Measurements from ENCODE around the gene TMEM116. TPM values are rescaled to one million over a fixed set of nuclear protein-coding genes. Genes with fewer than 3 reads are reported as not detected.
A peak's percentile ranks its signal among the peaks of the same experiment; 100 is the strongest.
"Not testable (repeated sequence)": the region's sequence is repeated elsewhere in the genome, so short reads cannot be mapped to it uniquely, and the experiment has no call there.

The TMEM116 gene
- total RNA-seq, 3 donors from 2014 or later (not counting 1 experiment from before 2014, with no cell fraction given): 6.5 to 10.2 (median 10.1) TPM

GRCh38 chr12:111971800-111972199 lies 41.2 kb downstream of the TMEM116 start:
- peak overlapping the region; percentile 60 for H3K4me3 Mint-ChIP-seq
- DNase-seq: peak in 1 of 2 donors; percentile 70
- no peaks in the 10 kb centered on the region for H3K36me3 Mint-ChIP-seq
- peak; percentile 84 to 99 (median 95) for ATAC-seq
- peaks cover 15% of the 10 kb centered on the region for H3K4me1 ChIP-seq (ENCODE audit: control insufficient read depth, insufficient read depth, low read length)
- H3K27me3 ChIP-seq (ENCODE audit: control insufficient read depth, insufficient read depth, low read length): no peaks in the 10 kb centered on the region
- no peaks in the 10 kb centered on the region for H3K36me3 ChIP-seq (ENCODE audit: control insufficient read depth, insufficient read depth, low read length)
- H3K4me1 Mint-ChIP-seq: peaks cover 22 to 25% of the 10 kb centered on the region in 2 donors
- no peak for TF ChIP-seq CTCF (IDR thresholded peaks at IDR 0.05)
- no peak overlapping the region for H3K4me3 ChIP-seq (ENCODE audit: low read length)
- intact Hi-C loops (cut with micrococcal nuclease): no loop called here
- H3K27ac ChIP-seq (ENCODE audit: low read length): no peak overlapping the region
- peak overlapping the region; percentile 61 to 78 for H3K27ac Mint-ChIP-seq
- H3K27me3 Mint-ChIP-seq (ENCODE audit: low read depth in 2 of 2): no peaks in the 10 kb centered on the region
- H3K9me3 Mint-ChIP-seq: no peaks in the 10 kb centered on the region
- peaks cover 14% of the 10 kb centered on the region for H3K9me3 ChIP-seq (ENCODE audit: control insufficient read depth, insufficient read depth, low read length)

- Histone ChIP-seq H3K27me3 (ENCODE audit: control insufficient read depth, insufficient read depth, low read length) (no peaks in the 10 kb centered on the region), H3K4me1 (ENCODE audit: control insufficient read depth, insufficient read depth, low read length) (no peaks in the 10 kb centered on the region), H3K27ac (ENCODE audit: low read length) (no peak overlapping the region), H3K9me3 (ENCODE audit: control insufficient read depth, insufficient read depth, low read length) (peaks cover 2% of the 10 kb centered on the region), H3K4me3 (ENCODE audit: low read length) (no peak overlapping the region), H3K36me3 (ENCODE audit: control insufficient read depth, insufficient read depth, low read length) (no peaks in the 10 kb centered on the region)
- no CpG with 5 or more reads among the region's 1 CpG for WGBS (ENCODE audit: insufficient coverage)
- intact Hi-C loops (cut with micrococcal nuclease): no loop called here
- H3K4me3 Mint-ChIP-seq: no peak overlapping the region
- DNase-seq (no peak), ATAC-seq (no peak)
- H3K36me3 Mint-ChIP-seq: peaks cover 2% of the 10 kb centered on the region
- peaks cover 0 to 5% of the 10 kb centered on the region in 2 donors for H3K9me3 Mint-ChIP-seq
- TF ChIP-seq CTCF (IDR thresholded peaks at IDR 0.05): no peak
- H3K4me1 Mint-ChIP-seq: peaks cover 6% of the 10 kb centered on the region in 2 donors
- no peak overlapping the region for H3K27ac Mint-ChIP-seq
- no peaks in the 10 kb centered on the region for H3K27me3 Mint-ChIP-seq (ENCODE audit: low read depth in 2 of 2)
Observed at GRCh38 chr12:111964935-111965334, 48.0 kb downstream of the TMEM116 start.

- H3K4me3 Mint-ChIP-seq; H3K36me3 ChIP-seq (ENCODE audit: control insufficient read depth, insufficient read depth, low read length); H3K4me1 ChIP-seq (ENCODE audit: control insufficient read depth, insufficient read depth, low read length); H3K9me3 ChIP-seq (ENCODE audit: control insufficient read depth, insufficient read depth, low read length); H3K4me1 Mint-ChIP-seq; ATAC-seq; H3K27ac Mint-ChIP-seq; H3K27me3 ChIP-seq (ENCODE audit: control insufficient read depth, insufficient read depth, low read length); H3K4me3 ChIP-seq (ENCODE audit: low read length); H3K36me3 Mint-ChIP-seq; H3K27me3 Mint-ChIP-seq (ENCODE audit: low read depth in 2 of 2); intact Hi-C loops (cut with micrococcal nuclease); H3K27ac ChIP-seq (ENCODE audit: low read length); H3K9me3 Mint-ChIP-seq; DNase-seq: not testable (repeated sequence)
- 100% methylated on average over 2 of the region's 2 CpGs for WGBS (ENCODE audit: insufficient coverage)
Observed at GRCh38 chr12:111959518-111959917, 53.4 kb downstream of the TMEM116 start.

GRCh38 chr12:111957224-111957623 lies 55.7 kb downstream of the TMEM116 start:
- H3K36me3 Mint-ChIP-seq; H3K4me3 ChIP-seq (ENCODE audit: low read length); H3K9me3 ChIP-seq (ENCODE audit: control insufficient read depth, insufficient read depth, low read length); H3K4me1 Mint-ChIP-seq; DNase-seq; H3K36me3 ChIP-seq (ENCODE audit: control insufficient read depth, insufficient read depth, low read length); H3K4me1 ChIP-seq (ENCODE audit: control insufficient read depth, insufficient read depth, low read length); H3K27ac ChIP-seq (ENCODE audit: low read length); H3K27ac Mint-ChIP-seq; H3K4me3 Mint-ChIP-seq; H3K27me3 ChIP-seq (ENCODE audit: control insufficient read depth, insufficient read depth, low read length); H3K27me3 Mint-ChIP-seq (ENCODE audit: low read depth in 2 of 2); intact Hi-C loops (cut with micrococcal nuclease); H3K9me3 Mint-ChIP-seq; ATAC-seq: not testable (repeated sequence)
- WGBS (ENCODE audit: insufficient coverage): 97% methylated on average over 29 of the region's 31 CpGs
